GM19025 (cell line): ENCODE measurements around the gene OTUB1.

ENCODE experiments used
- ATAC-seq: cut with Tn5 transposase; IDR thresholded peaks from one replicate; pipeline ENCODE4 v1.9.1; 2021; ENCODE audit warnings: mild to moderate bottlenecking, low read depth, moderate library complexity; ENCODE audit not compliant: unreplicated experiment

The OTUB1 gene

GRCh38 chr11:63974259-63975143 is 11.7 kb upstream of the OTUB1 start, which contains the start of gene COX8A:
COX8A (plus strand) TSS chr11:63974620; CDS start chr11:63974681, 61 bp downstream.
- ATAC-seq = peak; percentile 92

- no peak for ATAC-seq
Measured at GRCh38 chr11:63978551-63979239, 7.5 kb upstream of the OTUB1 start.

DNA sequence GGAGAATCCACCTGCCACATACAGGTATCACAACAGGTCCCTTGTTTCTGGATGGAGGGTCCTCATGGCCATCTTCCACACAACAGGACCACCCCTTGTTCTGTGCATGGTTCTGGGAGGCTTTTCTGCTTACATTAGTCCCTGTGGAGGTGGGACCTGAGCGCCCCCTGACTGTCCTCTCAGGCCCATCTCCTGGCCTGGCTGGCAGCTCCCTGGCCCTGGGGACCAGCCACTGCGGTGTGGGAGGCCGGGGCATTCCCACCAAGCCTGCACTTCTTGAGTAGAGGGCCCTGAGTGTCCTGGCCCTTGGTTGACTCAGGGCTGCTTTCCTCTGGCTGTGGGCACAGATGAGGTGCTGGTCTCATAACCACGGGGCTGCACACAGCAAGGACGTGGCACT is 6.8 kb upstream of the OTUB1 start:
- no peak for ATAC-seq

DNA sequence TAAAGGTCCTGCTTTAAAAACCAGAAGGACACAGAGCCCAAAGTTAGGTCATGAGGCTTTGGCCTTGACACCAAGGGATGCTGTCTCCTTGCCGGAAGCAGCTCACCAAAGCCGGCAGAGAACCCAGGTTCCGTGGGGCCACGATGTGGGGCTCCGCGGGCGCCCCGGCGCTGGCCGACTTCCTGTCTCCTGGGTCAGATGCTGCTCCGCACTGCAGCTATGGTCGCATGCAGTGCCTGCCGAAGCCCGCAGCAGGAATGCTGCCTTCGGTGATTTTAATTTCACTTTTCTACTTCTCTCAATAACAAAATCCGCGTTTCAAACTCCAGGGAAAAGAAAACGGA is 454 bp upstream of the OTUB1 start:
- ATAC-seq = no peak

DNA sequence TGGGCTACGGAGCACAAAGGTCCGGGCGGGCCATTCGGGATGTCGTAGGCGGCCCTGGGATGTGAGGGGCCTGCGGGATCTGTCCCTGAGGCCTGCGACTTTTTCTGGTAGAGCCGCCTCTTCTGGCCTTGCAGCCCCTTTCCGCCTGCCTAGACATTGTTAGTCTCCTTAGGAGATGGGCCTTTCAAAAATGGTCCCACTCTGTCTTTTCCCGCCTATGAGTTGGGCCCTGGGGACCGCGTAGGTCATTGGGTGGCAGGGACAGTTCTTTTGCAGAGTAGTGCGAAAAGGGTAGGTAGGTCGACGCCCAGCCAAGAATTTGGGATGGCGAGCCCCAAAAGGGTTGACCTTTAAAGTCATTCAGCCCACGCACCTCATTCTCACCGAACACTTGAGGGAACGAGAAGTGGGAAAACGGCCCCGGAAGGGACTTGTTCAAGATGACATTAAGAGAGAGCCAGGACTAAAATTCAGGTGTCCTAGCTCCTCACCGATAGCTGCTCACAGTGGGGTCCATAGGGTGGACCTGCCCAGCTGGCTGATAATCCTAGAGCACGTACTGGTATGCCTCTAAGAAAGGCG is 785 bp downstream of the OTUB1 start:
- ATAC-seq = no peak

- ATAC-seq = no peak
Measured at GRCh38 chr11:63991558-63991957, 5.3 kb downstream of the OTUB1 start.

DNA sequence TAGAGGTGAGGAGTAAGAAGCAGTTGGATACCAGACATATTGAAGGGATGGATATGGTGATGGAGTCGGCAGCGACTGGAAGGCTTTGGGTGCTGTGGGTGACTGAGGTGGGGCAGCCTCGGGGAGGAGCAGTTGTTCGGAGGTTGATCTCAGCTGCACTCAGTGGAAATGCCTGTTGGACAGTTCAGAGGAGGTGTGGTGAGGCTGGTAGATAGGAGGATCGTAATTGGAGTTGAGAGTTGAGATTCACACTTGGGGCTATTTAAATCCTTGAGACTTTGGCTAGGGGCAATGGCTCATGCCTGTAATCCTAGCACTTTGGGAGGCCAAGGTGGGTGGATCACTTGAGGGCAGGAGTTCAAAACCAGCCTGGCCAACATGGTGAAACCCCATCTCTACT is 6.9 kb downstream of the OTUB1 start:
- no peak for ATAC-seq

GRCh38 chr11:63993993-63994392 is 7.8 kb downstream of the OTUB1 start:
- no peak for ATAC-seq

DNA sequence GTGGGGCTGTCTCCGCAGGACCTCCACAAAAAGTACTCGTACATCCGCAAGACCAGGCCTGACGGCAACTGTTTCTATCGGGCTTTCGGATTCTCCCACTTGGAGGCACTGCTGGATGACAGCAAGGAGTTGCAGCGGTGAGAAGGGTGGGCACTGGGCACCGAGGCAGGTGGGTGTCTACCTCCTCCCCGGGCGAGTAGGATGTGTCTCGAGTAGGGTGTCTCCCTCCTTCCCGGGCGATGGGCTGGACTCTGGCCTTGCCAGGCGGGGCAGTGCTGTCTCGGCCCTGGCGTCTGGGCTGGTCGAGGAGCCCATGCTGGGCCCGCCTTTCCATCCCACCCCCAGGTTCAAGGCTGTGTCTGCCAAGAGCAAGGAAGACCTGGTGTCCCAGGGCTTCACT is 10.3 kb downstream of the OTUB1 start:
- ATAC-seq = no peak

DNA sequence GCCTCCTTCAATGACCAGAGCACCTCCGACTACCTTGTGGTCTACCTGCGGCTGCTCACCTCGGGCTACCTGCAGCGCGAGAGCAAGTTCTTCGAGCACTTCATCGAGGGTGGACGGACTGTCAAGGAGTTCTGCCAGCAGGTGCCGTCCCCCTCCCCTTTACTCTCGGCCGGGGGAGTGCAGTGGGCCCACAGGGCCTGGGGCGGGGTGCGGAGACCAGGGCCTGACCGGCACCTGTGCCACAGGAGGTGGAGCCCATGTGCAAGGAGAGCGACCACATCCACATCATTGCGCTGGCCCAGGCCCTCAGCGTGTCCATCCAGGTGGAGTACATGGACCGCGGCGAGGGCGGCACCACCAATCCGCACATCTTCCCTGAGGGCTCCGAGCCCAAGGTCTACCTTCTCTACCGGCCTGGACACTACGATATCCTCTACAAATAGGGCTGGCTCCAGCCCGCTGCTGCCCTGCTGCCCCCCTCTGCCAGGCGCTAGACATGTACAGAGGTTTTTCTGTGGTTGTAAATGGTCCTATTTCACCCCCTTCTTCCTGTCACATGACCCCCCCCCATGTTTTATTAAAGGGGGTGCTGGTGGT is 11.0 kb downstream of the OTUB1 start:
- ATAC-seq = no peak

- ATAC-seq = no peak
Measured at GRCh38 chr11:63997801-63998337, 11.6 kb downstream of the OTUB1 start.

DNA sequence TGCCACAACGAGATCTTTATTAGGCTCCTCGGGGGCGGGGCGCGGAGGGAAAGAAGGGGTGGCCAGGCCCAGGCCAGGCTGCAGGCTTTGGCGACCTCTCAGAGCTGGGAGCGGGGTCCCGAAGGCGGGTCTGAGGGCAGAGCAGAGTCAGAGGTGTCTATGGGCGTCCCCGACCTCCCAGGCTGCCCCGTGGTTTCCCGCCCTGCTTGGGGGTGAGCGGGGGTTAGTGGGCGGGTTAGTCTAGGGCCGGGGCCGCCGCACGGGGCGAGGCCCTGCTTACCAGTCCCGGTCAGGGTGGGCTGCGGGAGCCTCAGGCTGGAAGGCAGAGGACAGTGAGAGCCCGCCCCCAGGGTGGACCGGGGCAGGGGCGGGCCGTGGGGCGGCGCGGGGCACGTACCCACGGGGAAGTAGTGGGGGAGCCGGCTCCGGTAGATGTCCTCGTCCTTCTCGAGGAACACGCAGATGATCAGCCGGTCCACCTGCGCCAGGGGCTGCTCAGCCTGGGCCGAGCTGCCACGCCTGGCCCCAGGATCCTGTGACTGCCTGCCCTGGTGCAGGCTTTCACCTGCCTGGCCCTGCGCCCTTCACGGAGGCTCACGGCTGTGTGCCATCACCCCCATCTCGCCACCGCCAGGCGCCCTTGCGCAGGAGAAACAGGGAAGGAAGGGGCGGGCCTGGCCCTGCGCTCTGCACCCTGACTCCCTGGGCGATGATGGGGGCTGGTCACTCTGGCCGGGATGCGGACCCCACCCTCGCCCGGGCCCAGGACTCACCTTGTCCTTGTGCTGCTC is 12.5 kb downstream of the OTUB1 start:
- ATAC-seq = no peak

GRCh38 chr11:63999349-64000025 is 13.2 kb downstream of the OTUB1 start:
- no peak for ATAC-seq

DNA sequence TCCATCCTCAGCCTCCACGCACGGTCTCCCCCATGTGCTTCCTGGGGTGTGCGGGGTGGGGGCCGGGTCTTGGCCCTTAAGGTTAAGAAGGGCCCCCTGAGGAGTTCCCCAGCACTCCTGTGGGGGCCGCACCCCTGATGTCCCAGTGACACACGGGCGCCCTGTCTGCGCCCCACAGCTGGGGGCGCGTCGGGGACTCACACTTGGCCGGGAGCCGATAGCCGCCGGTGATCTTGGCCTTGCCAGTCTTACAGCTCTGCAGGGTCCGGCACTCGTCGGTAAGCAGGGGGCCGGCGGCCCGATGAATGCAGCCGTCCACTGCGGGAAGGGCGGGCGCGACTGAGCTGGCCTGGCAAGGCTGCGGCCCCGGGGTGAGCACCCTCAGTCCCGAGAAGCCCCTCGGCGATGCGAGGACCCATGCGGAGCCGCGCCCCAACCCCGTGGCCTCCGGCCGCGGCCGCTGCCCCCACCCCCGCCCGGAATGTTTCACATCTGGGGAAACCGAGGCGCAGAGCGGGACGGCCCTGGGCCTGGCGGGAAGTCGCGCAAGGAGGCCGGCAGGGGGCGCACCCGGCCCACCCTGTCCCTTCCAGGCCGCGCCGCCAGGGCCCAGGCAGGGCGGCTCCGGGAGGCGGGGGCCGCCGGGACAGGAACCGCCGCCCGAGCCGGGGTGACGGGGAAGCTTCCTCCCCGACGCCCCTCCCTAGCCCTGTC is 13.9 kb downstream of the OTUB1 start:
- no peak for ATAC-seq

DNA sequence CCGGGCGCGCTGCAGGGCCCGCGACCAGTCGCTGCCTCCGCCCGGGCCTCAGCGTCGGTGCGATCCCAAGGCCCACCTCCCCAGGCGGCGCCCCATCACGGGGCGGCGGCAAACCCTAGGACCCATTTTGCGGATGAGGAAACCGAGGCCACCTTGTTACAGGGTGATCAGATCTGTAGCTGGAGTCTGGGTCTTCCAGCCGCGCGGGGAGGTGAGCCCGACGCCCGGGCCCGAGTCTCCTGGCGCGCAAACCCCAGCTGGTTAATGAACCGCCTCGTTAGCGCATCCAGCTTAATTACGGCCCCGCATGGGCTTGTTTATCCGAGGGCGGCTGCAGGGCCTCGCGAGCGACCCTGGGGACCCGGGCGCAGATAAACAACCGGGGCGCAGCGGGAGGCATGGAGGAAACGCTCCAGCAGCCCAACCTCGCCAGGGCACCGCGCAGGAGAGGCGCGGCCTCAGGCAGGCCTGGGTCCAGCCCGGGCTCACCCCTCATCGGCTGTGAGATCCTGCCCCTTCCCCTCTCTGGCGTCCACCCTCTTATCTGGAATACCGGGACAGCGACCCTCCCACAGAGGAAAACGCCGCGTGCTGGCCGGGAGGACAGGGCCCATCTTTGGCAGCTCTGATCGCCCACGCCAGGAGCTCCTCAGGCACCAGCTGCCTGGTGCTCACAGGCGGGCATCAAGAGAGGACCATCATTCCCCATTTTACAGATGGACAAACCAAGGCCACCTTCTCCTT is 14.7 kb downstream of the OTUB1 start:
- no peak for ATAC-seq

GRCh38 chr11:64001484-64002420 is 15.5 kb downstream of the OTUB1 start:
- ATAC-seq = no peak
